Peyer's patch (tissue), 4 donors: ENCODE data around the gene PM20D2. TPM values are rescaled to one million over a fixed set of nuclear protein-coding genes. Genes with fewer than 3 reads are reported as not detected.

ENCODE experiments used
- DNase-seq, 3 donors: peaks; one replicate each; pipeline ENCODE4 v3.0.0-alpha.2; 2017 to 2019
- H3K27ac ChIP-seq, 4 donors: fragments of 200-600 bp; sonication (generic); one replicate each; pipeline ENCODE4 v1.5.1; 2016 to 2019
- H3K27me3 ChIP-seq, 2 donors: fragments of 200-600 bp; sonication (generic); one replicate each; pipeline ENCODE4 v1.5.1; 2019
- H3K36me3 ChIP-seq, 3 donors: fragments of 200-600 bp; sonication (generic); one replicate each; pipeline ENCODE4 v1.5.1; 2016 to 2019
- H3K4me1 ChIP-seq, 4 donors: fragments of 200-600 bp; sonication (generic); one replicate each; pipeline ENCODE4 v1.5.1; 2016 to 2019
- H3K4me3 ChIP-seq, 4 donors: fragments of 200-600 bp; sonication (generic); 1 replicate in 3 of 4; 2 replicates in 1 of 4; pipeline ENCODE4 v1.5.1; 2016 to 2019; ENCODE audit warnings: mild to moderate bottlenecking in 1 of 4
- H3K9me3 ChIP-seq, 4 donors: fragments of 200-600 bp; sonication (generic); one replicate each; pipeline ENCODE4 v1.5.1; 2016 to 2019; ENCODE audit warnings: mild to moderate bottlenecking in 1 of 4
- POLR2A ChIP-seq, 2 donors: fragments of 450-650 bp; IDR thresholded peaks; one replicate each; pipeline ENCODE4 v1.5.1; 2017; ENCODE audit warnings: antibody characterized with exemption in 2 of 2, mild to moderate bottlenecking in 2 of 2, moderate library complexity in 2 of 2
- total RNA-seq, 4 donors: library from RNA; depleted of rRNA; stranded (reverse); fragments of >200 nt; gene quantifications; one replicate each; pipeline ENCODE4 v1.1.0, GENCODE V29; 2016
- TF ChIP-seq, protein P1 (sequence below), 6 experiments: fragments of 450-650 bp in 4 of 6; fragments of 200-600 bp in 2 of 6; sonication (generic) in 1 of 6; IDR thresholded peaks; one replicate each; pipeline ENCODE4 v1.5.1; 2017 to 2019; ENCODE audit warnings: antibody characterized with exemption in 6 of 6, mild to moderate bottlenecking in 3 of 6, moderate library complexity in 1 of 6

Gene PM20D2
- total RNA-seq, 4 donors from 2014 or later, result 6.1 to 17.3 (median 9.3) TPM

DNA sequence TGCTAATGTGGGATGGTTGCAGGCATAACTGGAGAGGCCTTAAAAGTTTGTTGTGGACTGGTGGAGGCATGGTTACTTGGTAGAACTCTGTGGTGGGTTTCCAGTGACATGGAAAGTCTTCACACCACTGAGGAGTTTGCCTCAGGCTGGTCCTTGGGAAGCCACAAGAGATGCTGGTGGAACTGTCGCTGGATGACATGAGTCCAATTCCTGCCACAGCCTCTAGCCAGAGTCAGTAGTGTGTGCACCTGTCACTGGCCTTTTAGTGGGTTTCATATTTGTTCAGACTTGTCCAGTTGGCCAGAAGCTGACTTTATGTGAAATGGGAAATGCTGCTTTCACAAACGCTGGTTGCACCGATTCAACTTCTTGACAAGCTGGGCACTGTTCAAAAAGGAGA is 14.3 kb upstream of the PM20D2 start:
- Histone ChIP-seq H3K9me3 (no peaks in the 10 kb centered on the region), H3K27ac (no peak overlapping the region), H3K27me3 (no peaks in the 10 kb centered on the region), H3K4me1 (no peaks in the 10 kb centered on the region), H3K36me3 (no peaks in the 10 kb centered on the region), H3K4me3 (no peak overlapping the region)
- TF ChIP-seq, protein P1, sequence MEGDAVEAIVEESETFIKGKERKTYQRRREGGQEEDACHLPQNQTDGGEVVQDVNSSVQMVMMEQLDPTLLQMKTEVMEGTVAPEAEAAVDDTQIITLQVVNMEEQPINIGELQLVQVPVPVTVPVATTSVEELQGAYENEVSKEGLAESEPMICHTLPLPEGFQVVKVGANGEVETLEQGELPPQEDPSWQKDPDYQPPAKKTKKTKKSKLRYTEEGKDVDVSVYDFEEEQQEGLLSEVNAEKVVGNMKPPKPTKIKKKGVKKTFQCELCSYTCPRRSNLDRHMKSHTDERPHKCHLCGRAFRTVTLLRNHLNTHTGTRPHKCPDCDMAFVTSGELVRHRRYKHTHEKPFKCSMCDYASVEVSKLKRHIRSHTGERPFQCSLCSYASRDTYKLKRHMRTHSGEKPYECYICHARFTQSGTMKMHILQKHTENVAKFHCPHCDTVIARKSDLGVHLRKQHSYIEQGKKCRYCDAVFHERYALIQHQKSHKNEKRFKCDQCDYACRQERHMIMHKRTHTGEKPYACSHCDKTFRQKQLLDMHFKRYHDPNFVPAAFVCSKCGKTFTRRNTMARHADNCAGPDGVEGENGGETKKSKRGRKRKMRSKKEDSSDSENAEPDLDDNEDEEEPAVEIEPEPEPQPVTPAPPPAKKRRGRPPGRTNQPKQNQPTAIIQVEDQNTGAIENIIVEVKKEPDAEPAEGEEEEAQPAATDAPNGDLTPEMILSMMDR (IDR thresholded peaks at IDR 0.05), result no peak
- TF ChIP-seq POLR2A (IDR thresholded peaks at IDR 0.05), result no peak
- no peak for DNase-seq

DNA sequence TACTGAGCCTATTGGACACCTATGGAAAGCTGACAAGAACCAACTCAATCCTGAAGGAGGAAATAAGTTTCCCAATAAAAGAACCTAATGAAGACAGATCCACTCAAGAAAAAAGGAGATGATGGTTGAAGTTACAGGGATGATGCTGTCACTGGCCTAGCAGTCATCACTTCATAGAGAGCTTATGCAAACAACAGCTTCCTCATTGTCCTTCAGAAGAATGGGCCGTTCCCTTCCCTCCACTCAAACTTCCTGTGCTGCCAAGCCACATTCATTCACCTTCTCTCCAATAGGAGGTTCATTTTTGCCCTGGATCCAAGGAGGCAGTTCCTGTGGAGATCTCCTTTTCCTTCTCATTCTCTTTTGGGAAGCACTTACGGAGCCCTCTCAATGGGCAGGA is 13.8 kb upstream of the PM20D2 start:
- Histone ChIP-seq H3K36me3 (no peaks in the 10 kb centered on the region), H3K27me3 (no peaks in the 10 kb centered on the region), H3K4me1 (no peaks in the 10 kb centered on the region), H3K27ac (no peak overlapping the region), H3K4me3 (no peak overlapping the region), H3K9me3 (no peaks in the 10 kb centered on the region)
- TF ChIP-seq, protein P1 (IDR thresholded peaks at IDR 0.05), result no peak
- TF ChIP-seq POLR2A (IDR thresholded peaks at IDR 0.05), result no peak
- no peak for DNase-seq

DNA sequence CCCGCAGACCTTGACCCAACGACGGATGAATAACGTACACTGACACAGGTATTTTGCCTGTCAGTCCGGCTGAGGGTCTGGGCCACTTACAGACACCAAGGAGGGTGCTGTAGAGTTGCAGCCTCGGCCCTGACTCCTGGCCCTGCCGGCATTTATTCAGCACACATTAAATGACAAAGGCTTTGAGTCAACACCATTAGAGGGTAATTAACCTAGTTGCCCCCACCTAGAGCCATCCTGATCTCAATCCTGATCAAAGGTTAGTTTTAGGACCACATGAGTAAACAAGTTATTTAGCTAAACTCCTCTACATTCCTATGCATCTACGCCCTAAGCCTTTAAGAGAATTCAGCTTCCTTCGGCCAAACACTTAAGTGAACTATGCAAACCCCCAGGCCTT is 11.9 kb upstream of the PM20D2 start:
- H3K27ac ChIP-seq, result no peak overlapping the region

DNA sequence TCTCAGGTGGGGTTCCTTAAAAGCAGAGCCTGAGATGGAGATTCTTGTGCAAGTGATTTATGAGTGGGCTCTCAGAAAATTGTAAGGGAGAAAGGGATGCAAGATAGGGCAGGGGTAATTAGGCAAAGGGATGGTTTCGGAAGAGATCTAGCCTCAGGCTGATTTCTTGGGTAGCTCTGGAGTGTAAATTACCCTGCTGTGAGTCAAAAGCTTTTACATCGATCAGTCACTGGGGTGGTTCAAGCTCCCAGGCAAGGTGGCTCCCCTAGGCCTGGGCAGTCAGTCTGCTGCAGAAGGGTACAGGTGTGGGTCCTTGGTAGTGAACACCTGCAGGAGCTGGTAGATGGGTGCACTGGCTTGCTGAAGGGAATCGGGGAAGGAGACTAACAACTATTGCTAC is 11.1 kb upstream of the PM20D2 start:
- H3K27me3 ChIP-seq, result no peaks in the 10 kb centered on the region
- H3K4me1 ChIP-seq, result peaks cover 0 to 4% (median 0%) of the 10 kb centered on the region in 4 donors
- H3K9me3 ChIP-seq, result no peaks in the 10 kb centered on the region
- no peaks in the 10 kb centered on the region for H3K36me3 ChIP-seq
- H3K4me3 ChIP-seq, result no peak overlapping the region
- no peak for DNase-seq
- TF ChIP-seq, protein P1 (IDR thresholded peaks at IDR 0.05), result no peak
- no peak for TF ChIP-seq POLR2A (IDR thresholded peaks at IDR 0.05)
- H3K27ac ChIP-seq, result no peak overlapping the region

More for the DNA sequence above, 11.9 kb upstream of the PM20D2 start:
- Histone ChIP-seq H3K27me3 (no peaks in the 10 kb centered on the region), H3K36me3 (no peaks in the 10 kb centered on the region), H3K4me1 (no peaks in the 10 kb centered on the region), H3K4me3 (no peak overlapping the region), H3K9me3 (no peaks in the 10 kb centered on the region)
- no peak for TF ChIP-seq POLR2A (IDR thresholded peaks at IDR 0.05)
- TF ChIP-seq, protein P1 (IDR thresholded peaks at IDR 0.05), result no peak
- DNase-seq, result no peak

DNA sequence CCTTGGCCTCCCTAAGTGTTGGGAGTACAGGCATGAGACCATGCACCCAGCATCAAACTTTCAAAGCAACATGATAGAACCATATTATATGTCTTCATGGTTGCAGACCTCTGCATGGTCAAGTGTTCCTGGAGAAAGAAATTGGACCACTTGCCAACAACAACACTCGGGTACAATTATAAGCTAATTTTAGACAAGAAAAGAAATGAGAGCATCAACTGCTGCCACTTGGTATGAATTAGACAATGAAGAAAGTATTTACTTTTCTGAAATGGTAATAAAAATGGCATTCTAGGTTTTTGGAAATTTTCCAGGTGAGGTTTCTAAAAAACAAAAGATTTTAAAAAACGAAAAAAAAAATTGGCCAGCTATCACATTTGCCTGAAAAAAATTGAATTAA is 7.7 kb upstream of the PM20D2 start:
- H3K4me1 ChIP-seq, result peaks cover 0 to 9% (median 0%) of the 10 kb centered on the region in 4 donors
- H3K36me3 ChIP-seq, result no peaks in the 10 kb centered on the region
- no peaks in the 10 kb centered on the region for H3K9me3 ChIP-seq
- DNase-seq, result no peak
- no peak overlapping the region for H3K4me3 ChIP-seq
- TF ChIP-seq POLR2A (IDR thresholded peaks at IDR 0.05), result no peak
- TF ChIP-seq, protein P1 (IDR thresholded peaks at IDR 0.05), result no peak
- H3K27me3 ChIP-seq, result no peaks in the 10 kb centered on the region
- no peak overlapping the region for H3K27ac ChIP-seq
